ENCODE results near the gene POLDIP2. TPM values are rescaled to one million over a fixed set of nuclear protein-coding genes. Genes with fewer than 3 reads are reported as not detected.

POLDIP2 gene
- total and polyA plus RNA-seq, 2 of the 13 experiments (the other 11 are each of a cell fraction or from before 2014, with no cell fraction given): 85.9 to 114 TPM

GRCh38 chr17:28341516-28341915, 15.8 kb downstream of the POLDIP2 start:
- ATAC-seq: no peak
- no peak for TF ChIP-seq ZFP37 (CRISPR knock-in tag; IDR thresholded peaks at IDR 0.05; ENCODE audit: borderline replicate concordance)
- TF ChIP-seq RBM39 (IDR thresholded peaks at IDR 0.05; ENCODE audit: low read depth, low read length, poor library complexity, severe bottlenecking): no peak
- TF ChIP-seq ZSCAN12 (CRISPR knock-in tag; IDR thresholded peaks at IDR 0.05): no peak
- no peak for TF ChIP-seq ZBTB3 (CRISPR knock-in tag; IDR thresholded peaks at IDR 0.05; ENCODE audit: borderline replicate concordance, low read depth)
- TF ChIP-seq MBNL3 (CRISPR knock-in tag; conservative IDR thresholded peaks at IDR 0.05): no peak
- no peak for TF ChIP-seq MLLT10 (CRISPR knock-in tag; IDR thresholded peaks at IDR 0.05)
- TF ChIP-seq ZNF3 (CRISPR knock-in tag; IDR thresholded peaks at IDR 0.05): no peak
- TF ChIP-seq PBX3 (CRISPR knock-in tag; IDR thresholded peaks at IDR 0.05; ENCODE audit: borderline replicate concordance): no peak
- TF ChIP-seq ZNF761 (CRISPR knock-in tag; conservative IDR thresholded peaks at IDR 0.05): no peak
- no peak for TF ChIP-seq CSRNP1 (CRISPR knock-in tag; IDR thresholded peaks at IDR 0.05)
- TF ChIP-seq ZC3H4 (CRISPR knock-in tag; IDR thresholded peaks at IDR 0.05; ENCODE audit: borderline replicate concordance): no peak
- no peak for TF ChIP-seq HDAC2 (CRISPR knock-in tag; IDR thresholded peaks at IDR 0.05)
- no peak for TF ChIP-seq NPAS2 (CRISPR knock-in tag; IDR thresholded peaks at IDR 0.05; ENCODE audit: borderline replicate concordance)
- TF ChIP-seq ZNF230 (CRISPR knock-in tag; IDR thresholded peaks at IDR 0.05): no peak
- no peak for TF ChIP-seq RXRA (CRISPR knock-in tag; IDR thresholded peaks at IDR 0.05)
- no peak for TF ChIP-seq ESRRA (CRISPR knock-in tag; IDR thresholded peaks at IDR 0.05; ENCODE audit: low read depth)
- TF ChIP-seq ZFP36L1 (CRISPR knock-in tag; IDR thresholded peaks at IDR 0.05): no peak
- no peak for TF ChIP-seq HNF4A (CRISPR knock-in tag; IDR thresholded peaks at IDR 0.05)
- no peak for TF ChIP-seq KAT7 (CRISPR knock-in tag; IDR thresholded peaks at IDR 0.05; ENCODE audit: borderline replicate concordance)

More at GRCh38 chr17:28341516-28341915, 15.8 kb downstream of the POLDIP2 start:
- no peaks in the 10 kb centered on the region for H3K9me3 ChIP-seq (ENCODE audit: low read length)
- no peak overlapping the region for H3K9ac ChIP-seq (ENCODE audit: insufficient read depth, low read depth, low read length)
- FAIRE-seq (no peak), DNase-seq (ENCODE audit: low spot score) (no peak)
- WGBS (ENCODE audit: low lambda C conversion rate): 95% methylated on average over 9 of the region's 11 CpGs
- intact Hi-C loops (cut with micrococcal nuclease; ENCODE audit: unreplicated experiment): no loop called here
- H4K20me1 ChIP-seq (ENCODE audit: insufficient read depth, low read length): no peaks in the 10 kb centered on the region; the same call in 1 of the 2 replicates
- no peak overlapping the region for H3K4me2 ChIP-seq (ENCODE audit: low read depth, low read length)
- in situ Hi-C loops (cut with HindIII; ENCODE audit: extremely low pct_ligation_motif_present, low pct_unique_long_range_greater_than_20kb): no loop called here
- H3K27me3 ChIP-seq (ENCODE audit: control insufficient read depth in 1 of 2, insufficient read depth in 2 of 2, low read length in 2 of 2): no peaks in the 10 kb centered on the region
- peaks cover 28 to 50% of the 10 kb centered on the region in 2 experiments for H3K36me3 ChIP-seq (replicated peaks in 1 of 2; ENCODE audit: control insufficient read depth in 1 of 2, insufficient read depth in 2 of 2, low read length in 2 of 2)
- H2AFZ ChIP-seq (ENCODE audit: low read length): no peak overlapping the region
- peaks cover 25% of the 10 kb centered on the region for H3K4me1 ChIP-seq (ENCODE audit: insufficient read depth, low read length)
- H3K79me2 ChIP-seq (ENCODE audit: insufficient read depth, low read length): peaks cover 18% of the 10 kb centered on the region
- ChIA-PET CTCF (ENCODE audit: low intra/inter-chr PET ratio, low total read pairs) (no interaction called here), POLR2A (no interaction called here)
- BruUV-seq (replicated peaks): no TSS peak
- no peak overlapping the region for H3K4me3 ChIP-seq (replicated peaks in 1 of 3; ENCODE audit: insufficient read depth in 1 of 3, low read depth in 2 of 3, low read length in 3 of 3)
- H3K27ac ChIP-seq (ENCODE audit: extremely low read length, insufficient read depth, low read length): no peak overlapping the region
